ENCODE measurements around the gene ZNF785. TPM values are rescaled to one million over a fixed set of nuclear protein-coding genes. Genes with fewer than 3 reads are reported as not detected.

Gene ZNF785
- total RNA-seq, 4 donors from 2014 or later: 9.5 to 19.2 (median 10.4) TPM

DNA sequence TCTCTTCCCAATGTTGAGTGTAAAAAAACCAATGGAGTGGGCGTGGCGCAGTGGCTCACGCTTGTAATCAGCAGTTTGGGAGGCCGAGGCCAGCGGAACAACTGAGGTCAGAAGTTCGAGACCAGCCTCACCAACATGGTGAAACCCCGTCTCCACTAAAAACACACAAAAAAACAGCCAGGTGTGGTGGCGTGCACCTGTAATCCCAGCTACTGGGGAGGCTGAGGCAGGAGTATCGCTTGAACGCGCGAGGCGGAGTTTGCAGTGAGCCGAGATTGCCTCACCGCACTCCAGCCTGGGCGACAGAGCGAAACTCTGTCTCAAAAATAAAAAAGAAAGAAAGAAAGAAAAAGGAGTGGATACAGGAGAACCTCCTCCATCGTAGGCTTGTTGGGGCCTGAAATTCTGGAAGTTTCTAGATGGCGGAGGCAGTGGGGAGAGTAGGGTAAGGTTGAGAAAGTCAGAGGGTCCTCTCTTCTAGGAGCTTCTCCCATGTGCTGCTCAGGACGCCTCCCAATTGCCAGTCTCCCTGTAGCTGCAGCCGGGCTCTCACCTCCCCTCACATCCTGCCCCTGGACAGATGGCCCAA lies 26.6 kb downstream of the ZNF785 start:
- no peak overlapping the region for H3K4me3 ChIP-seq (ENCODE audit: low read depth, poor library complexity, severe bottlenecking)
- no peak for TF ChIP-seq CTCF (IDR thresholded peaks at IDR 0.05)
- no peak for TF ChIP-seq POLR2A (IDR thresholded peaks at IDR 0.05)
- intact Hi-C loops (cut with DNase I; ENCODE audit: low total_unique reads): no loop called here
- DNase-seq (ENCODE audit: low spot score in 2 of 2): no peak
- WGBS, 2 donors: 80% methylated on average over 21 of the region's 21 CpGs

GRCh38 chr16:30557957-30558788 lies 27.3 kb downstream of the ZNF785 start, which contains the start of gene ZNF764:
TSS of gene ZNF764 (minus strand) at chr16:30558374. CDS start at chr16:30558182, 192 bp downstream.
- DNase-seq (ENCODE audit: low spot score in 2 of 2): peak; percentile 98 to 99
- TF ChIP-seq CTCF (IDR thresholded peaks at IDR 0.05) (no peak), POLR2A (IDR thresholded peaks at IDR 0.05) (no peak)
- intact Hi-C loops (cut with DNase I; ENCODE audit: low total_unique reads): no loop called here
- H3K4me3 ChIP-seq (ENCODE audit: low read depth, poor library complexity, severe bottlenecking): peak within 1 kb of the TSS; percentile 75
- WGBS, 2 donors: 0% methylated on average over 33 to 67 of the region's 74 CpGs

GRCh38 chr16:30557707-30557956 lies 27.9 kb downstream of the ZNF785 start:
- 0 to 3% methylated on average over 5 to 15 of the region's 17 CpGs for WGBS, 2 donors
- intact Hi-C loops (cut with DNase I; ENCODE audit: low total_unique reads): no loop called here
- peak overlapping the region; percentile 75 for H3K4me3 ChIP-seq (ENCODE audit: low read depth, poor library complexity, severe bottlenecking)
- no peak for TF ChIP-seq CTCF (IDR thresholded peaks at IDR 0.05)
- TF ChIP-seq POLR2A (IDR thresholded peaks at IDR 0.05): no peak
- no peak for DNase-seq (ENCODE audit: low spot score in 2 of 2)

DNA sequence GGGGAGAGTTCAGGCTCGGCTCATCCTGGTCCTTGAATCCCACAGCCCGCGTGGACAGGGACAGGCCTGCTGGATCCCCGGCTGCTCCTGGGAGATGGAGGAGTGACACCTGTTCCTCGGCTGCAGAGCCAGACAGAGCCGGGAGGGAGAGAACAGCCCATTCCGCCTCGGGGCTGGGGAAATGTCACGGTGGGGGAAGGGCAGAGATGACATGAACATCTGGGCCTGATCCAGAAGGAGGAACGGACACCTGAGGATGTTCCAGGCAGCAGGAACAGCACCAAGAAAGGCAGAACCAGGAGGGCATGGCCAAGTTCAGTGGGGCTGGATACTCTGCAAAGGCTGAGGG lies 29.4 kb downstream of the ZNF785 start:
- DNase-seq (ENCODE audit: low spot score in 2 of 2): no peak
- no peak overlapping the region for H3K4me3 ChIP-seq (ENCODE audit: low read depth, poor library complexity, severe bottlenecking)
- TF ChIP-seq POLR2A (IDR thresholded peaks at IDR 0.05) (no peak), CTCF (IDR thresholded peaks at IDR 0.05) (no peak)
- WGBS, 2 donors: 61 to 62% methylated on average over 10 of the region's 10 CpGs
- intact Hi-C loops (cut with DNase I; ENCODE audit: low total_unique reads): no loop called here

- no peak overlapping the region for H3K4me3 ChIP-seq (ENCODE audit: low read depth, poor library complexity, severe bottlenecking)
Measured at GRCh38 chr16:30555315-30556124, 30.0 kb downstream of the ZNF785 start.

More at GRCh38 chr16:30555315-30556124, 30.0 kb downstream of the ZNF785 start:
- DNase-seq (ENCODE audit: low spot score in 2 of 2): no peak
- intact Hi-C loops (cut with DNase I; ENCODE audit: low total_unique reads): no loop called here
- WGBS, 2 donors: 93 to 95% methylated on average over 42 to 68 of the region's 69 CpGs
- TF ChIP-seq POLR2A (IDR thresholded peaks at IDR 0.05): no peak
- no peak for TF ChIP-seq CTCF (IDR thresholded peaks at IDR 0.05)

Data from lower leg skin (tissue), 4 donors.